Epithelial cell of esophagus (primary cell): ENCODE data around the gene HOXA2.

ENCODE experiments used
- DNase-seq: peaks from one replicate; pipeline ENCODE4 v3.0.0; 2010; ENCODE audit warnings: low read depth
- H3K4me3 ChIP-seq: 2 replicates; pipeline ENCODE4 v1.5.1; 2011; ENCODE audit warnings: mild to moderate bottlenecking, low read length, control low read depth
- CTCF ChIP-seq: IDR thresholded peaks from 2 replicates; pipeline ENCODE4 v1.5.1; 2011; ENCODE audit warnings: low read depth, mild to moderate bottlenecking, low read length, control low read depth, inconsistent platforms; ENCODE audit not compliant: insufficient read depth; ENCODE audit errors: missing control alignments

Gene HOXA2

GRCh38 chr7:27143950-27144780, 41.7 kb upstream of the HOXA2 start:
- no peak for DNase-seq
- peak overlapping the region; percentile 39 for H3K4me3 ChIP-seq
- no peak for TF ChIP-seq CTCF

- peak; percentile 95 for DNase-seq
- H3K4me3 ChIP-seq, result peak within 1 kb of the TSS; percentile 53
- peak; percentile 52 for TF ChIP-seq CTCF
Observed at GRCh38 chr7:27143023-27143949, 40.8 kb upstream of the HOXA2 start, which contains the start of gene HOXA5. Gene HOXA5 (minus strand): TSS chr7:27143681. CDS start chr7:27143607, 74 bp downstream.

GRCh38 chr7:27142580-27143022, 40.1 kb upstream of the HOXA2 start:
- no peak for TF ChIP-seq CTCF
- DNase-seq, result no peak

GRCh38 chr7:27141923-27142579, 39.6 kb upstream of the HOXA2 start:
- peak overlapping the region; percentile 53 for H3K4me3 ChIP-seq
- TF ChIP-seq CTCF, result no peak
- no peak for DNase-seq

More at GRCh38 chr7:27142580-27143022, 40.1 kb upstream of the HOXA2 start:
- H3K4me3 ChIP-seq, result peak overlapping the region; percentile 53

- no peak for TF ChIP-seq CTCF
- DNase-seq, result no peak
- no peak overlapping the region for H3K4me3 ChIP-seq
Observed at GRCh38 chr7:27141137-27141922, 38.8 kb upstream of the HOXA2 start.

- no peak for TF ChIP-seq CTCF
- H3K4me3 ChIP-seq, result no peak overlapping the region
- DNase-seq, result no peak
Observed at GRCh38 chr7:27140126-27140857, 37.8 kb upstream of the HOXA2 start.
